Measurements from ENCODE around the gene PTH1R.

DNA sequence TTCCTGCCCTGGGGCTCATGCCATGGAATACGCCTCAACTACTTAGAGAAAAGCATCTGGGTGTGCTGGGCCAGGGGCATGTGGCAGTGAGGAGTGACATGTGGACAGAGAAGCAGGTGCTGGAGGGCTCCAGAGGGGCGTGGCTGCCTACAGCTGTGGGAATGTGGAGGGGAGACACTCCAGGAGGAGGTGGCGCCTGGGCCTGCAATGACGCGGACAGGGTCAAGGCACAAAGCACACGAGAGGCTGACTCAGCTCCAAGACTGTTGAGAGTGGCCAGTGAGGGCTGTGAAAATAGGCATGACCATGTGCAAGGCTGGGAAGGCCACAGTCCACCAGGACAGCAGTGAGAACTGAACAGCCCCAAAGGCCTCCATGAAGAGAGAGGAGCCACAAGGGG is 48.5 kb downstream of the PTH1R start:
- TF ChIP-seq, protein P1, sequence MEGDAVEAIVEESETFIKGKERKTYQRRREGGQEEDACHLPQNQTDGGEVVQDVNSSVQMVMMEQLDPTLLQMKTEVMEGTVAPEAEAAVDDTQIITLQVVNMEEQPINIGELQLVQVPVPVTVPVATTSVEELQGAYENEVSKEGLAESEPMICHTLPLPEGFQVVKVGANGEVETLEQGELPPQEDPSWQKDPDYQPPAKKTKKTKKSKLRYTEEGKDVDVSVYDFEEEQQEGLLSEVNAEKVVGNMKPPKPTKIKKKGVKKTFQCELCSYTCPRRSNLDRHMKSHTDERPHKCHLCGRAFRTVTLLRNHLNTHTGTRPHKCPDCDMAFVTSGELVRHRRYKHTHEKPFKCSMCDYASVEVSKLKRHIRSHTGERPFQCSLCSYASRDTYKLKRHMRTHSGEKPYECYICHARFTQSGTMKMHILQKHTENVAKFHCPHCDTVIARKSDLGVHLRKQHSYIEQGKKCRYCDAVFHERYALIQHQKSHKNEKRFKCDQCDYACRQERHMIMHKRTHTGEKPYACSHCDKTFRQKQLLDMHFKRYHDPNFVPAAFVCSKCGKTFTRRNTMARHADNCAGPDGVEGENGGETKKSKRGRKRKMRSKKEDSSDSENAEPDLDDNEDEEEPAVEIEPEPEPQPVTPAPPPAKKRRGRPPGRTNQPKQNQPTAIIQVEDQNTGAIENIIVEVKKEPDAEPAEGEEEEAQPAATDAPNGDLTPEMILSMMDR (IDR thresholded peaks at IDR 0.05): no peak
- TF ChIP-seq POLR2AphosphoS5 (IDR thresholded peaks at IDR 0.05) (no peak), POLR2A (IDR thresholded peaks at IDR 0.05) (no peak)

Measured in gastroesophageal sphincter (tissue), 3 donors.